ENCODE results near the gene CRACR2B. TPM values are rescaled to one million over a fixed set of nuclear protein-coding genes. Genes with fewer than 3 reads are reported as not detected.

The CRACR2B gene
- total RNA-seq, 1 donor from 2014 or later = 2.6 TPM

DNA sequence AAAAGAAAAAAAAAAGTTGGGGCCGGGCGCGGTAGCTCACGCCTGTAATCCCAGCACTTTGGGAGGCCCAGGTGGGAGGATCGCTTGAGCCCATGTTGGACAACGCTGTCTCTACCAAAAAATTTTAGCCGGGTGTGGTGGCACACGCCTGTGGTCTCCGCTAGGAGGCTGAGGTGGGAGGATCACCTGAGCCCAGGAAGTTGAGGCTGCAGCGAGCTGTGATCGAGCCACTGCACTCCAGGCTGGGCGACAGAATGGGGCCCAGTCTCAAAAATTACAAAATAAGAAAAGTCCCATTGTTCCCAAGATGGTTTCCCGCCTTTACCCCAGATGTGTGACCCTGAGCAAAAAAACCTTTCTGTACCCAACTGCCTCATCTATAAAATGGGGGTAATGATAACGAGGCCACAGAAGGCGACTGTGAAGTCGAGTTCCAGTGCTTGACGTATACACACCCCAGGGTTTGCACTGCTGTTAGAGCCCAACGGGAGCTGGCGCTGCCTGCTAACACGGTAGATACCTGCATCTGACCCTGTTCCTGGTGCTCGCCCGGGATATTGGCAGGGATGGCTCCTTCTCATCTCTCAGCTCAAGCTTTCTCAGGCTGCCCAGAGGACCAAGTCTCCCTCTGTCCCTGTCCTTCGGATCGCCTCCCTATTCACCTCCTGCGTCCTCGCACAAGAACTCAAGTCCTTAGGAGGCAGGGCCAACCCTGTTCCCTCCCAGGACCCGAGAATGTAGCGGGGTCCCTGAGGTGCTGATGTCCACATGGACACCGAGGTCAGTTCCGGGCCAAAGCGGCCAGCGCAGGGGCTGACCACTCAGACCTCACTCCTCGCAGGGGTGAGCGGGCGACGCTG lies 19.1 kb upstream of the CRACR2B start:
- Mint-ChIP-seq H3K36me3 (ENCODE audit: low read depth, unreplicated experiment) (peaks cover 14% of the 10 kb centered on the region), H3K27me3 (ENCODE audit: low read depth, unreplicated experiment) (no peaks in the 10 kb centered on the region), H3K4me1 (ENCODE audit: low read depth, unreplicated experiment) (peaks cover 18% of the 10 kb centered on the region), H3K4me3 (ENCODE audit: unreplicated experiment) (peak overlapping the region; percentile 95), H3K27ac (ENCODE audit: unreplicated experiment) (peak overlapping the region; percentile 99), H3K9me3 (ENCODE audit: unreplicated experiment) (no peaks in the 10 kb centered on the region)
- H3K36me3 ChIP-seq (ENCODE audit: insufficient read depth, low read length) = peaks cover 23% of the 10 kb centered on the region
- DNase-seq (ENCODE audit: low read depth) (no peak), FAIRE-seq (no peak)
- H4K20me1 ChIP-seq (ENCODE audit: insufficient read depth, low read length) = peaks cover 37% of the 10 kb centered on the region
- peak overlapping the region; percentile 87 for H3K4me3 ChIP-seq (ENCODE audit: insufficient read depth, low read depth, low read length)
- H3K9ac ChIP-seq (ENCODE audit: low read length) = peak overlapping the region; percentile 94
- peaks cover 67% of the 10 kb centered on the region for H3K79me2 ChIP-seq (ENCODE audit: insufficient read depth, low read length)
- no peaks in the 10 kb centered on the region for H3K27me3 ChIP-seq (ENCODE audit: insufficient read depth, low read length)
- peaks cover 34% of the 10 kb centered on the region for H3K4me1 ChIP-seq (ENCODE audit: insufficient read depth, low read length)
- peak overlapping the region; percentile 99 for H3K27ac ChIP-seq (ENCODE audit: low read depth, low read length)
- H3K9me3 ChIP-seq (ENCODE audit: insufficient read depth, low read depth, low read length) = no peaks in the 10 kb centered on the region
- peak overlapping the region; percentile 92 for H3K4me2 ChIP-seq (ENCODE audit: low read length)
- peak overlapping the region; percentile 93 for H2AFZ ChIP-seq (ENCODE audit: low read depth, low read length)
- TF ChIP-seq EZH2 (IDR thresholded peaks at IDR 0.05; ENCODE audit: insufficient read depth, low read length) (no peak), CTCF (IDR thresholded peaks at IDR 0.05; ENCODE audit: insufficient read depth, low read depth, low read length) (no peak)

- Histone ChIP-seq H3K36me3 (ENCODE audit: insufficient read depth, low read length) (peaks cover 23% of the 10 kb centered on the region), H2AFZ (ENCODE audit: low read depth, low read length) (peak within 1 kb of the TSS; percentile 93), H3K4me3 (ENCODE audit: insufficient read depth, low read depth, low read length) (peak within 1 kb of the TSS; percentile 87), H3K4me2 (ENCODE audit: low read length) (peak within 1 kb of the TSS; percentile 92), H4K20me1 (ENCODE audit: insufficient read depth, low read length) (peaks cover 39% of the 10 kb centered on the region), H3K9me3 (ENCODE audit: insufficient read depth, low read depth, low read length) (no peaks in the 10 kb centered on the region), H3K27ac (ENCODE audit: low read depth, low read length) (peak within 1 kb of the TSS; percentile 99), H3K4me1 (ENCODE audit: insufficient read depth, low read length) (peaks cover 26% of the 10 kb centered on the region), H3K79me2 (ENCODE audit: insufficient read depth, low read length) (peaks cover 60% of the 10 kb centered on the region), H3K27me3 (ENCODE audit: insufficient read depth, low read length) (no peaks in the 10 kb centered on the region), H3K9ac (ENCODE audit: low read length) (peak within 1 kb of the TSS; percentile 94)
- no peaks in the 10 kb centered on the region for H3K27me3 Mint-ChIP-seq (ENCODE audit: low read depth, unreplicated experiment)
- peak within 1 kb of the TSS; percentile 99 for H3K27ac Mint-ChIP-seq (ENCODE audit: unreplicated experiment)
- FAIRE-seq (no peak), DNase-seq (ENCODE audit: low read depth) (peak; percentile 93)
- no peak for TF ChIP-seq CTCF (IDR thresholded peaks at IDR 0.05; ENCODE audit: insufficient read depth, low read depth, low read length)
- H3K4me3 Mint-ChIP-seq (ENCODE audit: unreplicated experiment) = peak within 1 kb of the TSS; percentile 96
- H3K9me3 Mint-ChIP-seq (ENCODE audit: unreplicated experiment) = no peaks in the 10 kb centered on the region
- peaks cover 18% of the 10 kb centered on the region for H3K4me1 Mint-ChIP-seq (ENCODE audit: low read depth, unreplicated experiment)
- peaks cover 14% of the 10 kb centered on the region for H3K36me3 Mint-ChIP-seq (ENCODE audit: low read depth, unreplicated experiment)
These were observed 18.3 kb upstream of the CRACR2B start, which contains the start of gene RPLP2 for GRCh38 chr11:809287-810039. Gene RPLP2, plus strand, starts transcription at chr11:809967. Its CDS starts 268 bp downstream, at chr11:810235.
